Activated CD4-positive, CD25-positive, alpha-beta regulatory T cell treated with anti-CD3 and anti-CD28 coated beads, Interleukin-2, amount 50 U/mL, for 72 hours (primary cell): Measurements from ENCODE around the gene HYI.
A peak's percentile ranks its signal among the peaks of the same experiment; 100 is the strongest.
"Not testable (repeated sequence)": the region's sequence is repeated elsewhere in the genome, so short reads cannot be mapped to it uniquely, and the experiment has no call there.

Experiments used
- DNase-seq: peaks from one replicate; pipeline ENCODE4 v3.0.0; 2021

Gene HYI

DNA sequence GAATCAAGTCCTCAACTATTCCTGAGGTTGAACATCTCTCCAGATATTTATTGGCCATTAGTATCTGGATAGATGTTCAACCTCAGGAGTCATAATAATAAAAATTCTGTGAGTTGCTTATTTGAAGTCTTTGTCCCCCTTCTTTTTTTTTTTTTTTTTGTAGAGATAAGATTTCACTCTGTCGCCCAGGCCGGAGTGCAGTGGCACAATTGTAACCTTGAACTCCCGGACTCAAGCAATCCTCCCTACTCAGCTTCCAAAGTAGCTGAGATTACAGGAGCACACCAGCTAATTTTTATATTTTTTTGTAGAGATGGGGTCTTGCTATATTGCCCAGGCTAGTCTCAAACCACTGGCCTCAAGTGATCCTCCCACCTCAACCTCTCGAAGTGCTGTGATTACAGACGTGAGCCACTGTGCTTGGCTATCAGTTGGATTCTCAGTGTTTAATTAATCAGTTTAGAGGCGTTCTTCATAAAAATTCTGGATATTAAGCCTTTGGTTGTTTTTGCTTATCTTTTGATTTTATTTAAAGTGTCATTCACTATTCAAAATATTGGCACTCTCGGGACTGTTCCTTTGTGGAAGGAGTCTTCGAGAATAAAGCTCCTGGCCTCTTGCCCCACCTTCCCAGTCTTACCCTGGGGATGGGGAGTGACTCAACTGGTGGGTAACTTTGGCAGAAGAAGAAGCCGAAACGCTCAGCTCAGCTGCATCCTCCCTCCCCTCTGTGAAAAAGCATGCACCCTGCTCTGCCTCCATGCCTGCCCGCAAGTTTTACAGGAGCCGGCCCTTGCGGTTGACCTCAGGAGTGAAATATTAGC, 11.2 kb upstream of the HYI start:
- DNase-seq: no peak

DNA sequence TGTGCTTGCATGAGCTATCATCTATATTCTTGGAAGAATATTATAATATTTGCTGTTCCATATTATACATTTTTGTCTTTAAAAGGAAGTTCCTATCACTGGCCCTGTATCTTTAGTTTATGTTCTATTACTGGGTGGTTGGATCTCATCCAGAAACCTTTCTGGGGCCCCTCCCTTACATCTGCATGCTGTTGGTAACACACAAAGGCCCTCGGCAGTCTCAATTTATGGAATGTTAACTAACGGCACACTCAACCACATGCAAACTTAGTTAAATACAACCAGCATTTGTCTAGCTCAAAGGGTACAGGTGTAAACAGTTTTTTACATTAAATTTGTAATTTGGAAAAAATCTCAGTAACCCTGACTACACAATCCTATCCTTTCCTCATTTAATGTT, 9.7 kb upstream of the HYI start:
- DNase-seq: no peak

DNA sequence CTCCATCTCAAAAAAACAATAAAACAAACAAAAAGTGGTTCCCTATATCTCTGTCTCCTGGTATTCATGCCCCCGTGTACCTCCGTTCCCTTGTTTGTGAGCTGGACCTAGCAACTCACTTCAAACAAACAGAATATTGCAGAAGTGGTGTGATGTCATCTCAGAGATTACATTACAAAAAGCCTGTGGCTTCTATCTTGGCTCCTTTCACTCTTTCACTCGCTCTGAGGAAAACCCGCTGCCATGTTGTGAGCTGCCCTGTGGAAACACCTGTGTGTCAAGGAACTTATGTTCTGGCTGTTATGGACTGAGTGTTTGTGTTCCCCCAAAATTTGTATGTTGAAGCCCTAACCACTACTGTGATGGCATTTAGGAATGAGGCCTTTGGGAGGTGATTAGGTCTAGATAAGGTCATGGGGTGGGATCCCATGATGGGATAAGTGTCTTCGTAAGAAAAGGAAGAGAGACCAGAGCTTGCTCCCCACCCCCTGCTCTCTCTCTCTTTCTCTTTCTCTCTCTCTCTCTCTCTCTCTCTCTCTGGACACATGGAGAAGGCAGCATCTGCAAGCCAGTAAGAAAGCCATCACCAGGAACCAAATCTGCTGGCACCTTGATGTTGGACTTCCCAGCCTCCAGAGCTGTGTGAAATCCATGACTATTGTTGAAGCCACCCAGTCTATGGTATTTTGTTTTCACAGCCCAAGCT, 7.4 kb upstream of the HYI start:
- no peak for DNase-seq

GRCh38 chr1:43458379-43458778, 4.6 kb upstream of the HYI start:
- not testable (repeated sequence) for DNase-seq

GRCh38 chr1:43455213-43455889, 1.6 kb upstream of the HYI start:
- DNase-seq: no peak

DNA sequence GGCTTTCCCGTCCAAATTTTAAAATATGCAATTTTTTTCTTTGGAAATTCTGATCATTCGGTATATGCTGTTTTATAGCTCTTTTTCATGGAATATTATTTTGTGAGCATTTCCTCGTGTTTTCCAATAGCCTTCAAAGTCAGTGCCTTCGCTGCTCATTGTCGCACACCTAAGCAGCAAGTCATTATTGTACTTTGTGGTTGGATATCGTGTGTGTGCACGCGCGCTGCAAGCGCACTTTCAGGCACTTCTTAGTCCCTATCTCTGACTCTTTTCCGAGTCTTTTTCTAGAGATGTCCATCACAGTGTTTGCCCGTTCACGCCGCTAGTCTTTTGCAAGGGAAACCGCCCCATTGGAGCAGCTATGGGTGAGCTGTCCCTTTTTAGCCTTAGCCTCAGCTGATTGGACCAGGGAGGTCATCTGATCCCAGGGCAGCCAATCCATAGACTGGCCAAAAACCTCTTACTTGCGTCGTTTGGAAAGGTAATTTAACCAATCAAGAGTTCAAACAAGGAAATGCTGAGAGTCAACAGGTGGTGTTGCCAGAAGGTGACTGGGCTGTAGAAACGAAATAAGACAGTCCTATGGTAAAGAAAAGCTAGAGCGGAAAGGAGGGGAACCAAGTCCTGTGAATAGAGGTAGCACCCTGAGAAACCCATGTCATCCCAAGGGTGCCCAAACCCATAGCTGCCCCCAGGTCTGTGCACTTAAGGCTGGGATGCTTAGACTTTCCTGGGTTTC, 710 bp upstream of the HYI start:
- peak; percentile 68 for DNase-seq

DNA sequence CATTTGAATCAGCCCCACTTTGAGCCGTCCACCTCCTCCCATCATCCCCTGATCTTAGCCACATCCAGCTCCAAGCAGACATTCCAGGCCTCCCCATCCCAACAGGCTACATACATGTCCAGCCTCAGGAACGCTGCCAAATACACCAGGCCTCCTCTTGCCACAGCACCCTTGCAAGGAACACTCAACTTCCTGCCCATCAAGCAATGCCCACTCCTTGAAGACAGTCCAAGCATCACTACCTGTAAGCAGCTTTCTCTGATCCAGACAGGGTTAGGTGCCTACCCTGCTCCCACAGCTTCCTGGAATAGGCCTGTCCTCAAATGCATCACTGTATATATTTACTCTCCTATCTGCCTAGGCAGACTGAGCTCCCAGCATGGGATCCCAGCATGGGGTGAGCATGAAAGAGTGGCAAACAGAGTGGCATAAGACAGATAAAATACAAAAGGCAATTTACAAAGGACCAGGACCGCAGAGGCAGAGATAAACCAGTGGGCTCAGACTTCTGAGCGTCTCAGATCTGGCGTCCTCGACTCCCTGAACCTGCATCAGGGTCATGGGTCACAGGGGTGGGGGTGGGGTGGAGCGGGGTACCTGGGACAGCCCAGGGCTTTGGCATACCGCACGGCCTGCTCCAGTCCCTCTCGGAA, 816 bp downstream of the HYI start:
- no peak for DNase-seq

DNA sequence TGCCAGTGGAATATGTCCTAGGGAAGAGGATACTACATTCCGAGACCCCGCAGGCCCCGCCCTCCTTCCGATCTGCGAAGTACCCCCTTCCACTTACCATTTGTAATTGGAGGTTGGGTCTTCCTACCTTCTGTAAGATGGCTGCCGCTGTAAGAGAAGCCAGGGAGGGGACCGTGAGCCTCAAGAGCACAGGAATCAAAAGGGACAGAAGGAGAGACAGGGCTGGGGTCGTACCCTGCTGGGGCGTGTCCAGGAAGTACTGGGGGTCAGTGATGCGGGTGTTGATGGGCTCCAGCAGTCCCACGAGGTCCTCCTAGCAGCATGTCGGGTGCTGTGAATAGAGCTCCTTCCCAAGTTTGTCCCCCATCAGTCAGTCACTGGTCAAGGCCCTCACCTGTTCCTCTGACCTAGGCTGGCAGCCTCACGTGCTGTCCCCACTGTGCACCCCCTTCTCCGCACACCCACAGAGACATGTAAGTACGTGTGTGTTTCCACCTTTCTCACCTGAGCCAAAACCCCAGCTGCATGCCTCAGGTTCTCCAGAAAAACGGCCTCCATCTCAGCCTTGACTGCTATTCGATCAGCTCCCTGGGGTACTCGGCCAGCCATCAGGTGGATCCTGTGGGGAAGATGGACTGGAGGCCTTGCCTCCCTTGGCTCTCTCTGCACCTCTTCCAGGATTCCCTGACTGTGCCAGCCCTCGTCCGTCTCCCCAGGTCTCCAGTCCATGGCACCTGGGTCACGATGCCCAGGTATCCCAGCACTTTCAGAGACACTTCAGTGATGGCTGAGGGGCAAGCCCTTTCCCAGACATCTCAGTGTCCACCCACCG, 1.8 kb downstream of the HYI start:
- no peak for DNase-seq

DNA sequence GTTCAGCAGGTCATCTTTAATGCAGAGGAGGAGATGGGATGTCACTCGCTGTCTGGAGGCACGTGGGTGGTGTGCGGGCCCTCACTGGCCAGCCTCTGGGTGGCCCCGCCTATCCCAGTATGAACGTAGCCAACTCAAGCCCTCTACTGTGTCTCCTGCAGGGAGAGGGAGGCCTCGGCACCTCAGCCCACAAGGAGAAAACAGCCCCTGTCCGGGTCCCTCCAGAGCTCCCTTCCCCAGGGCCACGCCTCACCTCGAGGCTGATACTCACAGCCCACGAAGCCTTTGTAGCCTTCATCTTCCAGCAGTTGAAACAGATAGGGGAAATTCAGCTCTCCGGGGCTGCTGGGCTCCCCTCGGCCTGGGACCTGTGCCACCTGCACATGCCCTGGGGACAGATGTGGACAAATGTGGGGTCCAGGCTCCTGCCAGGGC, 2.6 kb downstream of the HYI start:
- no peak for DNase-seq

DNA sequence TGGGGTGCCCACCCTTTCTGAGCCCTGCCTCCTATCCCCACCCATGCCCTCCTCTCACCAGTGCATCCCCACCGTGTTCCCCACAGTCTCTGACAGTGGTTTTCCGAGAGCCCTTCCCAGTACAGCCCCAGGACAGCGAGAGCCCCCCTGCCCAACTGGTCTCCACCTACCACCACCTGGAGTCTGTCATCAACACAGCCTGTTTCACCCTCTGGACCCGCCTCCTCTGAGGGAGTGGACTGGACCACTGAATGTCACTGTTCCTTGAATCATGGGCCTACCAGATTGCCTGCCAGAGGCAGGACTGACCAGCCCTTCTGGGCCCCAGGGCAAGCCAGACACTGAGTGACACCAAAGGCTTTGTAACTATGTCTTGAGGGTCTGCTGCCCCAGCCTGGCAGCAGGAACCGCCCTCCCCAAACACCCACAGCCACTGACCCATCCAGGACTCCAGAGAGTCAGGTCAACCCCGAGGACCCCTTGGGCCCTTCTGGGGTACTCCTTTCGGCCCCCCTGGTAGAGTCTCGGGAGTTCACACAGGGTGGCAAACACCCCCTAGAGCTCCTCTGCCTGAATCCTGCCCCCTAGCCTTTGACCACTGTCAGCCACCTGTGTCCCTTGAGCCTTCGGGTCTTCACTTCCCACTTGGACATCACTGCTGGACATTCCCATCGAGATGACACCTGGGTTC, 3.3 kb downstream of the HYI start:
- DNase-seq: no peak

DNA sequence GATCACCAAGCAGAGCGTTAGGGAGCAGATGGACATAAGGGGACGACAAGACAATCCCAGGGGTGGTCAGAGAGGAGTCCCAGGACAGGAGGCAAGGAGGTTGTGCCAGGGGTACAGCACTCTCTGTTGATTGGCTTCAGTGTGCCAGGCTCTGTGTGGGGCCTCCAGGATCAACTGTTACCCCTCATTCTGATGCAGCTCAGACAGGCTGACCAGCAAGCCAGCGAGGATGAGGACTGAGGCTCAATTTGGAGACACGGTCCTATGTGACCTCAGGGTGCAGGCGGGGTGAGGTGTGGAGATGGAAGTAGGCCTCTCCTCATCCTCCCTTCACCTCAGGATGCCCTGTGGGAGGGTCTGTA, 4.0 kb downstream of the HYI start:
- DNase-seq: no peak

DNA sequence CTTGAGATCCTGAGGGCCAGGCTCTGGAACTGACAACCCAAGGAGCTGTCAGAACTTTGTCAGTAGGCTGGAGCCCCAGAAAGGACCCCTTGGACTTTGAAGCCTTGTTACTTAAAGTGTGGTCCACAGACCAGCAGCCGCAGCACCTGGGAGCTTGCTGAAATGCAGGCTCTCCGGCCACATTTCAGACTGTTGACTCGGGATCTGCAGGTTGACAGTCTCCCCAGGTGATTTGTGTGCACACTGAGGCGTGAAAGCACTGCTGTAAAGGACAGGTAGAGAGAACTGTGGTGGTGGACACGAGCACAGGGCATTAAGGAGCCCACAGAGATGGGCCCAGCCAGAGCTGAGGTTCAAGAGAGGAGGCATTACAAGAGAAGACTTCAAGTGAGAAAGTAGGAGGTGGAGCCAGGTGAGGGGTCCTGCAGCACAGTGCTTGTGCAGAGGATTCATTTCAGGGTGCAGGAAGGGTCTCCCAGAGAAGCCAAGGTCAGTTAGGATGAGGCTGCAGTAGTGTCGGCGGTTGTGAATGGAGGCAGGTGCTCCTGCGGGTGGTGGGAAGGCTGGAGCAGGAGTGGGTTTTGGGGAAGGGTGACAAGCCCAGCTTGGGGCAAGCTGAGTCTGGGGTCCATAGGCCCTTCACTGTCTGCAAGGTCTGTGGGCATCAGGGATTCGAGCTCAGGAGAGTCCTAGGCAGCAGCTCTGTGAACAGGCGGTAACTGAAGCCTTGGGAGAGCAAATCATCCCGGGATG, 4.6 kb downstream of the HYI start:
- DNase-seq: no peak

DNA sequence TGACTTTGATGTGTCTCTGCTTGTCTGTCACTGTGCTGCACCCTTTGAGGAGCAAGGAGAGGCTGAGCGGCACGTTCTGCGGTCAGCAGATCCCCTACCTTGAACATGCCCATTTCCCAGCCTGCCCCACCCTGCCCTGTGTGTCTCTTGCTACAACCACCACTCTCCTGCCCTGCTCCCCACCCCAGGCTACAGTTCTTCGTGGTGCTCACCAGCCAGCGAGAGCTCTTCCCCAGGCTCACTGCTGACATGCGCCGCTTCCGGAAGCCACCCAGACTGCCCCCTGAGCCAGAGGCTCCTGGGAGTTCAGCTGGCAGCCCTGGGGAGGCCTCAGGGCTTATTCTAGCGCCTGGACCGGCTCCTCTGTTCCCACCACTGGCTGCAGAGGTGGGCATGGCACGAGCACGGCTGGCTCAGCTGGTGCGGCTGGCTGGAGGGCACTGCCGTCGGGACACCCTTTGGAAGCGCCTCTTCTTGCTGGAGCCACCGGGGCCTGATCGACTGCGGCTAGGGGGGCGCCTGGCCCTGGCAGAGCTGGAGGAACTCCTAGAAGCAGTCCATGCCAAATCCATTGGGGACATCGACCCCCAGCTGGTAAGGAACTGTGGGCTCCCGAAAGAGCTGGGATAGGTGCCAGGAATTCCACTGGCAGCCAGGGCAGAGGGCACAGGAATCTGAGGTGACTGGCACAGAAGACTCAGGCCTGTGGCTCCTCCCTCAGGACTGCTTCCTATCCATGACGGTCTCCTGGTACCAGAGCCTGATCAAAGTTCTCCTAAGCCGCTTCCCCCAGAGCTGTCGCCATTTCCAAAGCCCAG, 5.6 kb downstream of the HYI start:
- DNase-seq: no peak

DNA sequence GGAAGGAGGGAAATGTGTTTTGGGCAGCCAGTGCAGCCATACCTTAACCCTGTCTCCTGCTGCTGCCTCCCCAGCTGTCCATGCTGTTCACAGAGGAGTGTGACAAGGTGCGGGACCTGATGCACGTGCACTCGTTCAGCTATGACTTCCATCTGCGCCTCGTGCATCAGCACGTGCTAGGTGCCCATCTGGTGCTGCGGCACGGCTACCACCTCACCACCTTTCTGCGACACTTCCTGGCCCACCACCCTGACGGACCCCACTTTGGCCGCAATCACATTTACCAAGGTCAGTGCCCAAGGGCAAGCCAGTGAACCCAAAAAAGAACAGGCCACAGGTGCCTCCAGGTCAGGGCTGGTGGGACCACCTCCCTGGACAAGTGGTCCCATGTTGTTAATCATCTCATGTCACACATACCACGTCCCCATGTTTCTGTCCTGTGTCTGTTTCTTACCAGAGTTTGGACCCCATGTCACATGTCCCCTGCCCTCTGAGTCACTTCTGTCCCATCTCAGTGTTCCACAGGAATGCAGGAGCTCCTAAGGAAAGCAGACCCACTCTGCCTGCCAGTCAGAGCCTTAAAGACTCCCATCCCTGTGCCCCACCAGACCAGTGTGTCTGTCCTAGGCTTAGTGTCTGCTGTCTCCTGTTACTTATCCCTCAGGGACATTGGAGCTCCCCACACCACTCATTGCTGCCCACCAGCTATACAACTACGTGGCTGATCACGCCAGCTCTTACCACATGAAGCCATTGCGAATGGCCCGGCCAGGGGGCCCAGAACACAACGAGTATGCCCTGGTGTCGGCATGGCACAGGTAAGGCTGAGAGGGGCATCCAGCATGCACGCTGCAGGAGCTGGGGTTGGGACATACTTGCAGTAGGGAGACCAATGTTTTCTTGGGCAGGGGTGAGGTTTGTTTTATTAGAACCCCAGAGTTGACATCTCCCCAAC, 6.6 kb downstream of the HYI start:
- no peak for DNase-seq

- DNase-seq: no peak
These were observed 7.4 kb downstream of the HYI start for GRCh38 chr1:43446388-43446740.

DNA sequence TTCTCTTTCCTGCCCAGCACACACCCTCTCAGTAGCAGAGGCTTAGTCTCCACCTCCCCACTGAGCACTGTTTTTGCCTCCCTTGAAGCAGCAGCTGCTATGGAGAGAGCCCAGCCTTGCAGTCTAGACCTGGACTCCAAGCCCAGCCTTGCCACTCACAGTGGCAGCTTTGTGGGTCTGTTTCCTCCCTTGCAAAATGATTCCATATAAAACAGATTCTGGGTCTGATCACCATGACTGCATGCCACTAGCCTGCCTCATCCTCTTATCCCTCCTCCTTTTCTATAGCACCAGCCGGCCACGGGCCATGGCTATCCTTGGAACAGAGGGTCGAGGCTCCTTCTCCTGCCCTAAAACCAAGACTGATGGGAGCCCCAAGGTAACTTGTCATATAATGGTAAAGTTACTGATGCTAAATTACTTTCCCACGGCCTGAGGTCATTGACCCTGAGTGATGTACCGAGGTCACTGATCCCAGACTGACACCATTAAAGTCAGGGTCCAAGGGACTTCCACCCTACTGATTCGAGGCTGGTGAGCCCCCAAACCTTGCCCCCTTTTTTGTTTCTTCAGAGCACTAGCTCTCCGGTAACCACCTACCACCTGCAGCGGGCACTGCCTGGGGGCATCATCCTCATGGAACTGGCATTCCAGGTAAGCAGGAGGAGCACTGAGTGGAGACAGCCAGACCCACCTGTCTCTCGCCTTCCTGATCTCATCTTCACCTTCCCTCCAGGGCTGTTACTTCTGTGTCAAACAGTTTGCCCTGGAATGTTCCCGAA, 7.9 kb downstream of the HYI start:
- DNase-seq: peak; percentile 19

DNA sequence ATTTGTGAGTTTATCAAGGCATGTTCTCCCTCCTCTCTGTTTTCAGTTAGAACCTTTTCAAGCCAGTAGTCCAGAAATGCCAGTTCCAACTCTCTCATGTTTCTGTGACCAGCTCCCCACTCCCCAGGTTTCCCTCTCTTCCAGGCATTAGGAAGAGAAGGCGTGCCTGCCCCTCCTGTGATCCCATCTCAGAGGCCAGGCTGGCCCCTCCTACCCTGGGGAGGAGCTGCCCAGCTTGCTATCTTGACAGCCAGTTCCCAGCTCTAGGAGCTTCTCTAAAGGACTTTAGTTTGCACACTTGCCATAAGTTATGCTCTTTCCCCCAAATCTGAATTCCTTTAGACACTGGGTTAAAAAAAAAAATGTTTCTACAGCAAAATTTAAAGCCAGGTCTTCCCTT, 8.9 kb downstream of the HYI start:
- DNase-seq: no peak
